HG03520 (cell line): Measurements from ENCODE around the gene OLIG3.

ENCODE experiments used
- ATAC-seq: cut with Tn5 transposase; IDR thresholded peaks from one replicate; pipeline ENCODE4 v1.9.1; 2021; ENCODE audit warnings: mild to moderate bottlenecking, moderate library complexity; ENCODE audit not compliant: unreplicated experiment

OLIG3 gene

GRCh38 chr6:137471986-137472385, 22.2 kb downstream of the OLIG3 start:
- ATAC-seq: no peak

- no peak for ATAC-seq
Observed at GRCh38 chr6:137471497-137471896, 22.7 kb downstream of the OLIG3 start.

- ATAC-seq: no peak
Observed at GRCh38 chr6:137467211-137467610, 27.0 kb downstream of the OLIG3 start.

DNA sequence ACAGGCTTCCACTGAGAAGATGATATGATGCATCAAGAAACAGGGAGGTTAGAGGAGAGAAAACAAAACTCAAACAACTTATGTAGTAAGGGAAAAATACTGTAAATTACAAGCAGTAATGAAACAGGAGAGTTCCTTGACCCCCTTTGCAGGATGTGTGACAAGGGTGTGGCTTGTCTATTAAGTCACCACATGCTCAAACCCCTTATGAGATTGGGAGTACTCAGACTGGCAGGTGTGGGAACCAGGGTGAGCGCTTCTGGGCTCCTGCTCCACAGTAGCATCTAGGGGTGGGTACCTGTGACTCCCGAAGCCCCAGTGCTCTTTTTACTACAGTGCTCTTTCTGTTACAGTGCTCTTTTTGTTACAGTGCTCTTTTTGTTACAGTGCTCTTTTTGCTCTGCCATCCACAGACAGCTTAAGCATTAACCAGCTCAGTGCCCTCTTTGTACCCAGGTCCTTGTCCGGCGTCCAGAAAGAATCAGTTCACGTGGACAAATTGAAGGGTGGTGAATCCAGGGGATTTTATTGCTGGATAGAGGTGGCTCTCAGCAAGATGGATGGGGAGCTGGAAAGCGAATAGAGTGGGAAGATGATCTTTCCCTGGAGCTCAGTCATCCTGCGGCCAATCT, 28.7 kb downstream of the OLIG3 start:
- ATAC-seq: no peak

DNA sequence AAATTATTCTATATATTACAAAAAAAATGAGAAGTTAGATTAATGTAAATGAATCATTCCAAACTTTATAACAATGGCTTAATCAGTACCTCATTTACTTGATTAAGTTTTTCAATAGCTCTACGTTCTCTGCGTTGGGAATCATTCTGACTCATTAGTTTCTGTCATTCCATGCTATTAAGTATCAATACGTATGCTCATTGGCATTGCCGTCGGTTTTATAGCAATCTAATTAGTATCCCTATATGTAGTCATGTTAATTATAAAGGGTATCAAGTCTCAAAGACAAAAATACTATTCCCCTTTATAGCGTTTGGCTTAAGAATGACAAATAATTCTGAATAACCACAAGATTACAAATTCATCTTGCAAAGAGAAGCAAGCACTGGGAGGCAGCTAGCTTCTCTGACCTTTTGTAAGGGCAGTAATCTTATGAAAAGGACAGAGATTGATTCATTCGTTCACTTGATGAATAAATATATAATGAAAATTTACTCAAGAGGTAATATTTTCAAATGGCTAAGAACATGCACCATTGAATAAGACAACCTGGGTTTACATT, 41.8 kb downstream of the OLIG3 start:
- ATAC-seq: no peak

GRCh38 chr6:137443901-137444300, 50.3 kb downstream of the OLIG3 start:
- no peak for ATAC-seq
